ENCODE data around the gene CTSF.

GRCh38 chr11:66570850-66571180 is 2.4 kb upstream of the CTSF start:
- TF ChIP-seq CTCF (IDR thresholded peaks at IDR 0.05 in 2 of 3, conservative IDR thresholded peaks at IDR 0.05 in 1 of 3; ENCODE audit: borderline replicate concordance in 1 of 3, insufficient read depth in 1 of 3, low read depth in 2 of 3, low read length in 2 of 3) (no peak), EZH2 (IDR thresholded peaks at IDR 0.05) (no peak), POLR2A (IDR thresholded peaks at IDR 0.05; ENCODE audit: borderline replicate concordance, extremely low read depth, insufficient read depth, insufficient read length) (no peak), EZH2phosphoT487 (IDR thresholded peaks at IDR 0.05; ENCODE audit: borderline replicate concordance) (no peak), EGR1 (IDR thresholded peaks at IDR 0.05; ENCODE audit: low read depth) (no peak)

All from HCT116 (cell line).